HG03460 (cell line): ENCODE data around the gene OR6Q1.

ENCODE experiments used
- ATAC-seq: cut with Tn5 transposase; IDR thresholded peaks from one replicate; pipeline ENCODE4 v1.9.1; 2021; ENCODE audit not compliant: unreplicated experiment

The OR6Q1 gene

GRCh38 chr11:58057481-58057880, 26.7 kb downstream of the OR6Q1 start:
- ATAC-seq: no peak

GRCh38 chr11:58058276-58059006, 27.7 kb downstream of the OR6Q1 start:
- ATAC-seq: no peak

GRCh38 chr11:58059007-58059350, 28.2 kb downstream of the OR6Q1 start:
- ATAC-seq: no peak

GRCh38 chr11:58060535-58060934, 29.8 kb downstream of the OR6Q1 start:
- no peak for ATAC-seq

GRCh38 chr11:58060939-58061672, 30.4 kb downstream of the OR6Q1 start:
- ATAC-seq: no peak

GRCh38 chr11:58061813-58062212, 31.1 kb downstream of the OR6Q1 start:
- no peak for ATAC-seq

GRCh38 chr11:58067685-58068084, 36.9 kb downstream of the OR6Q1 start:
- ATAC-seq: no peak

GRCh38 chr11:58068655-58069054, 37.9 kb downstream of the OR6Q1 start:
- no peak for ATAC-seq

GRCh38 chr11:58070585-58070984, 39.8 kb downstream of the OR6Q1 start:
- no peak for ATAC-seq

- no peak for ATAC-seq
Observed at GRCh38 chr11:58075781-58076180, 45.0 kb downstream of the OR6Q1 start.
